Stimulated activated CD8-positive, alpha-beta memory T cell treated with anti-CD3 and anti-CD28 coated beads, Interleukin-2, amount 100 ng/mL, for 1 hour (primary cell): ENCODE measurements around the gene POC1A.
A peak's percentile ranks its signal among the peaks of the same experiment; 100 is the strongest.

Experiments
- DNase-seq, 2 donors: peaks; one replicate each; pipeline ENCODE4 v3.0.0-alpha.2; 2020; ENCODE audit warnings: low read depth in 2 of 2

Gene POC1A

DNA sequence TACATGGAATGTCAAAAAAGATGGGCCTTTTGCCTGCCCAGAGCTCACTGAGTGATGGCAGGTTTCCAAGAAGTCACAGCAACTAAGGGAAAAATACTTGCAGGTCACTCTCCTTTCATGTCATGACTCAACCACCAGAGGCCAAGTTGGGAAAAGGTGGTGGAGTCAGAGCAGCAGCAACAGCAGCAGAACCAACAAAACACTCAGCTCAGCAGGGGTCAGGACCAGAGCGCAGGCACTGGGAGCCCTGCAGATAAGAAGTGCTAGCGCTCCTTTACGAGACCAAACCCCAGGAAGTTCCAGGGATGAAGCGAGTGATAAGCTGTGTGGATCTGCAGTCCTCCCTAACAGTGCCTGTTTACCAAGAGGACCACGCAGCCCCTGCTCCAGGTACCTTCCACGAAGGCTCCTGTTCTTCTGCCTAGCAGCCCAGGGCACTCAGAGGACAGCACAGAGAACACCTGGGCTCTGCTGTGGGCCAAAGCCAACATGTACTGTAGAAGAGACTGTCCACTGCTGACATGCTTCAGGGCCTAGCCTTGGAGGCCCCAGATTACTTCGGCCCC, 26.0 kb downstream of the POC1A start:
- no peak for DNase-seq

DNA sequence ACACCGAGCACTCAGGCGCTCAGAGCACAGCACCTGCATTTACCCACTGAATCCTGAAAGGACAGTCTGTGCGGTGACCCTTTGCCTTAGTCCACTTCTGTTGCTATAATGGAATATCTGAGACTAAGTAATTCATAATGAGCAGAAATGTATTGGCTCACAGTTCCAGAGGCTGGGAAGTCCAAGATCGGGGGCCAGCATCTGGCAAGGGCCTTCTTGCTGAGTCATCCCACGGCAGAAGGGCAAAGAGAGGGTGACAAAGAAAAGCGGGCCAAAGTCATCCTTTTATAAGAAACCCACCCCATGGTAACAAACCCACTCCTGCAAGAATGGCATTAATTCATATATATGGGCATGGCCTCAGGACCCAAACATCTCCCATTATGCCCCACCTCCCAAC, 27.7 kb downstream of the POC1A start:
- DNase-seq, result no peak

DNA sequence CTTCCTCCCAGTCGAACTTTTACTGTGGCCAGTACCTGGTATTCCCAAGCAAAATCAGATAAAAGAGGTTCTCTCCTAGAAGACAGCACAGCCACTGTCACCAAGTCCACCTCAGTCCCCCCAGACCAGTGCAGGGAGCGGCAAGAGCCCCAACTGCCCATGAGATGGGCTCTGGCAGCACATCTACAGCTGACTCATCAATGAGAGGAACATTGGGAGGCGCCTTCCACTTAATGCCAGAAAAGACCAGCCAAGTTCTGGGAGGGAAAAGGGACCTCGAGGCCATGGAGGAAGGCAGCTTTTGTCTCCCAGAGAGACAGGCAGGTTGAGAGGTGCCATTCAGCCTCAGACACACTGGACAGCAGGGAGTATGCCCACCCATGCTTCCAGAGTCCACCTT, 28.2 kb downstream of the POC1A start:
- no peak for DNase-seq

DNA sequence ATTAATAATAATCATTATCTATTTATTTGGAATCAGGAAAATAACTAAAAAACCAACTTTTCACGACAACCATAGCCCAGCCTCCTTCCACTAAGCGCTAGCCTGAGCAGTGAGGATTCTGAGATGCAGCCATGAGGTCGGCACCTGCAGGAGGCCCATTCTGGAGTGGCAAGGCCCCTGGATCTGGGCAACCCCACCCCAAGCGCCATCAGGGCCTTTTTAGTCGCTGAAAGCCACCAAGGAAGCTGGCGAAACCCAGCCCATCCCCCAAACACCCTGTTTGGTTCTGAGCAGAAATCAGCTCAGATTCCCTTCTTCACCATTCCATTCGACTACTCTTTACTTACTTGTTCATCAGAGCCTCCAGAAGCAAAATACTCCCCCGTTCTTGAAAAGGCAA, 29.5 kb downstream of the POC1A start:
- DNase-seq, result no peak

DNA sequence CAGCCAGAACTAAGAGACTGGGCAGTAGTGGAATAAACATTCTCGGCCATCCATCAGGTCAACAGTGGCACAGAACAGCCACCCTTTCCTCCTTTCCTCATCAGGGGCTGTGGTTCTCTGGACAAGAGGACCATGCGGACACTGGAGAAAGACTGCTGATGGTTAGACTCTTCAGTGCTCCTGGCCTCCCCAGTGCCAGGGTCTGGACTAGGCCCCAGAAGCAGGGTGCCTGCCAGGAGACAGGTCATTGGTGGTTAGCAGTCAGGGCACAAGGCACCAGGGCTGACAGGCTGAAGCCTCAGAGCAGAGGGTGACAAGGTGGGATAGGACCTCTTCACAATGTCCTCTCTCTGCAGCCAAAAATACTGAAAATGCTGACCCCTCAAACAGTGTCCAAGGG, 30.1 kb downstream of the POC1A start:
- DNase-seq, result no peak

DNA sequence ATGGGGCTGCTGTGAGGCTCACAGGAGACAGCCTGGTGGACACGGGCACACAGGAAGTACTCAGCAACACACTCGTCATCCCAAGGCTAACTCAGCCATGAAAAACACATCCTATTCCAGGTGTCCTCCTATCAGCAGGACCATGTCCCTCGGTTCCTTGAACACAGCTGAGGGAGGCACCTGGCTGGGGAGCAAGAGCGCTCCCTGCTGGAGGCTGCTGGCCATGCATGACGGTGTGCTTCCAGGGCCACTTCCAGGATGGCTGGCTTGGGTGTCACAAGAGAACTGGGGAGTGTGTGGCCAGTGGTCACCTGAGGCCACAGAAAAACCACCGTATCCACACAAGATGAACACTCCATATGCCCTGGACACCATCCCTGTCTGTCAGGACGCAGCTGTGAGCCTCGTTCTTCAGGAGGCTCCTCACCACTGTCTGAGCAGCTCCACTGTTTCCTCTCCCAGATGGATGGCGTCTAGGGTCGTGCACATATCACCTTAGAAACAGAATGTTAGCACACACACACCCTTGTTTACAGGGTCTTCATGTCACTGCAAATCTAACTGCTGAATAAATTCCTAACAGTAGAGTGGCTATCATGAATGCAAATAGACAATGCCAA, 31.0 kb downstream of the POC1A start:
- peak; percentile 53 to 61 for DNase-seq

DNA sequence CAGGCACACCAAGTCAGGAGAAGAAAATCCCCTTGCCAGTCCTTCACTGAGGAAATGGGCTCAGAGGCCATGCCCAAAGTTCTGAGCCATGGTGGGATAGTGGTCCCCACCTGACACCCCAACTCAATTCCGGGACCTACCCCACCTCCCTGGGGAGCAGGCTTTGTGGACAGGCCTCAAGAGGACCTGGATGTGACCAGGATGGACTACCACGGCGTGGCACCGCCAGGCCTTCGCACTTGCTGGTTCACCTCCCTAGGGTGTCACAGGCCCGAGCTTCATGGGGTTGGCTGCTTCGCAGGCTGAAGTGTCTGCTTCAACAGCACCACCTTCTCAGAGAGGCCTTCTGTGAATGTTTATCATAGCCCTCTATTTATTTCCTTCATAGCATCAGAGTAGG, 31.7 kb downstream of the POC1A start:
- no peak for DNase-seq

DNA sequence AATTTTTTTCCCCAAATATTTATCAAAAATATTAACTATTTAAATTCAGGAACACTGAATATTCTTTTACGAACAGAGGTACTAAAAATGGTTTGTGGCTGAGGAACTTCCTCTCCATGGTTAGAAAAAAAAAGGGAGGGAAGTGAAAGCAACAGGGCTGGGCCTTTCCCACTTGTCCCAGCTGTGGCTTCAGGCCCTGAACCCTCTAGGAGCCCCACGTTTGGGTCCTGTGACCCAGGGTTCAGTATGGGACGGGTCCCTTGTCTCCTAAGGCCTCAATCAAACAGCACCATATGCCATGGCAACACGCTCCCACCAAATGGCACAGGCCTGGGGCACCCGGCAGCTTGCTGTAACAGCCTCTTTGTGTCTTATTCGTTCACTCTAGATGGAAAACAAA, 32.4 kb downstream of the POC1A start:
- no peak for DNase-seq

DNA sequence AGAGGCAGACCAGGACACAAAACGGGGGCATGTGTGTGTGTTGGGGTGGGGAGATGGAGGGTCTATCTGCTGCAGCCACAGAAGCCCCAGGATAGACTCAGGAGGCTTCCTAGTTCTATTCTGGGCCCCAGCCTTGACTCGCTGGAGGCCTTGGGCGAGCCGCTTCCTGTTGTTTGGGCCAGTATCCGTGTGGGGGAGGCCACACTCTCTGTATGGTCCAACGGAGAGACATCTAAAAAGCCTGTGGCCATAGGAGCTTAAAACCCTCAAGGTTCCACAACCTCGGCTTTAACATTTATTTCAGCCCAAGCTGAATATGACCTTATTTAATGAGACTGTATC, 32.8 kb downstream of the POC1A start:
- DNase-seq, result no peak

DNA sequence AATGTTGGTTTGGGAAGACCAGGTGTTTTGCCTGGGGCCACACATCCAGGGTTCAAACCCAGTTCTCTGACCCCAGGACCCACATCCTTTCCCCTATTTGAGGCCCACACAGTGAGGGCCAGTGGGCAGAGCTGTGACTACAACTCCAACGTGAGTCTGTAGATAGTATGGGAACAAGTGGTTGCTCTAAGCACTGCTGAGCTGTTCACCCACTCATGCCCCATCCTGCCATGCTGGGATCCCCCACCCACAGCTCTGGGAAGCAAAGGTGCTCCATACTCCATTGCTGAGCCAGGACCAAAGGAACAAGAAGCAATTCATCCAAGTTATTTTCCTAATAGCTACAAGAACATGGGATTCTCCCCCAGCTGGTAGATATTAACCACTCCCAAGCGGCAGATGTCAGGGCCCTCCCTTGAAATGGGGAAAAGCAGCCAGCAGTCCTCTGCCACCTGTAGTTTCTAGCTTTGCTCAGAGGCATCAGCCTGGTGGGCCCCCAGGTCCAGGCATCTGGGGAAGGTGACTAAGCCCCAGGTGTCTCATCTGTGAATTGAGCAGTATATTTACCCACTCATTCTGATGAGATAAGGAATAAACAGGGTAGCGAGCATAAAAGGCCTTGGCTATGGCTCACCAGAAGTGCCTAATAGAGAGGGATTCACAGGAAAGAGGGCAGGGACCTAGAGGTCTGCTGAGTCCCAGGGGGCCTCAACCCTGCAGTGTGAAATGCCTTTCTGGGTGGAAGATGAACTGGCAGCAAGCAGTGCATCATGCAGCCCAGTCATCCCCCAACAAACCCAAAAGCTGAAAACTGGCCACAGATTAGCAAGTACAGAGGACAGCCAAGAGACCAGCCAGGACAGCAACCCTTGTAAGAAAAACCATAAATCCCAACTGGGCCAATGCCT, 33.4 kb downstream of the POC1A start:
- DNase-seq, result no peak

DNA sequence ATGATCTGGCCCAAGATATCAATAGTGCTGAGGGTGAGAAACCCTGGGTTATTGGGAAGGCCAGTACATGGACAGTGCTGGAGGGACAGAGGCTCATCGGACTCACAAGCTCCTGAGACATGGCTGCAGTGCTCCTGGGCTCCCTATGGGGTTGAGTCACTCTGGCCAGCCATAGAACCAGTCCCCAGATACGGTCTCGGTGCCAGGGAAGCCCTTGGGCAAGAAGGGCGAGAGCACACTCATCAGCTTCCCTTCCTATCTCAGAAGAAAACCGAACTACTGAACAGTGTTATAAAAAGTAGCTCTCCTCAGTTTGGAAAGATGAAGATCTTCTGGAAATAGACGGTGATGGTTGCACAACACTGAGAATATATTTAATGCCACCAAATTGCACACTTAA, 34.4 kb downstream of the POC1A start:
- no peak for DNase-seq

DNA sequence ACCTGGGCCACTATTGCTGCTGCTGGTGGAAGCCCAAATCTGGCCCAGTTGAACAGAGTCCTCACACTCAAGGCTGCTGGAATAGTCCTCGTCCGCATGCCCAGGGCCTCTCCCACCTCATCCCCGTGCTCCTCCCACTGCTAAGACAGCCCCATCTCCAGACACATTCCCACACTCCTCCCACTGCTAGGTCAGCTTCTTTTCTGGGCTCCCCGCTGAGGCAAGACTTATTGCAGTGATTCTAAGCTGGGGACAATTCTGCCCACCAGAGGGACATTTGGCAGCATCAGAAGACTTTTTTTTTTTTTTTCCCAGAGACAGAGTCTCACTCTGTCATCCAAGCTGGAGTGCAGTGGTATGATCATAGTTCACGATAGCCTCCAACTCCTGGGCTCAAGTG, 35.1 kb downstream of the POC1A start:
- DNase-seq, result no peak

DNA sequence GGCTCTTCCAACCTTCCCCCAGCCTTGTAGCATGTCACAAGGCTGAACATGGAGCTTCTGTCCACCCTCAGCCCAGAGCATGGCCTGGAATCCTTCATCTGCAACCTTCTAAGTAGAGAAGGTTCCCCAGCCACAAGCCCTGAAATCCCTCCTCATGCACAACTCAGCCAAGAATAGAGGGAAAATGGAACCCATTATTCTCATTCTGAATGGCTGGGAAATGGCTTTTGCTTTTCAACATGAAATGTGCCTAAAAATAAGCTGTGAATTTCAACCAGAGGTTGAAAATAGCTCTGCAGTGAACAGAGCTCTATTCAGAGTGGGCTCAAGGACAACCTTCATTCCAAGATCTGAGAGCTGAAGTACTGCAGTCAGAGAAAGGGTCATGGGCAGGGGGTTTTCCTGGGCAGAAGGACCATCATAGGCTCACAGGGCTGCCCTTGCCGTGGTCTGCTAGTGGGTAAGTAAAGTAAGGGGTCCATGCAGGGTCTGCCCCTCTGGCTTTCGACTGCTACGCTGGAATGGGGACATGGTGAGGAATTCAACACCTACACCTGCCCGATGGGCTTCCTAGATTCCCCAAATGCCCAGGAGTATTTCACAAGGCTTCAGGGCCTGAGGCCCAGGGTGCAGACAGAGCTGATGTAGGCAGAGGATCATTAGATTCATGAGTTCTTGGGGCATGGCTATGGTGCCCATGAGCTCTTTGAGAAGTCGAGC, 35.9 kb downstream of the POC1A start:
- no peak for DNase-seq

DNA sequence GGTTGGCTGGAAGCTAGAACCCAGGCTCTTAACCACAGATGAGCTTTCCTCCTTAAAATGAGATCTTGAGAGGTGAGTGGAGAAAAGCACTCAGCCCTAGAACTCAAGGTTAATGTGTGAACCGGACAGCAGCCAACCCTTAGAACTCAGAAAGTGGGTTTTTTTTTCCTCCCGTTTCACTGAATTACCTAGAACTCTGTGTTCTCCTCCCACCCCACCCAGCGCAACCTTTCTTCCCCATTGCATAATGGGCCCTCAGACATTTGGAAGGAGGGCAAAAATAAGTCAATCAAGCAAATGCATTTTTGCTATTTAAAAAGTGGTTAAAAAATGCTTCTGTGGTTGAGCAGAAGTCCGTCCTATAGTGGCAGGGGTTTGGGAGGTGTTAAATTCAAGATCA, 36.7 kb downstream of the POC1A start:
- DNase-seq, result no peak

DNA sequence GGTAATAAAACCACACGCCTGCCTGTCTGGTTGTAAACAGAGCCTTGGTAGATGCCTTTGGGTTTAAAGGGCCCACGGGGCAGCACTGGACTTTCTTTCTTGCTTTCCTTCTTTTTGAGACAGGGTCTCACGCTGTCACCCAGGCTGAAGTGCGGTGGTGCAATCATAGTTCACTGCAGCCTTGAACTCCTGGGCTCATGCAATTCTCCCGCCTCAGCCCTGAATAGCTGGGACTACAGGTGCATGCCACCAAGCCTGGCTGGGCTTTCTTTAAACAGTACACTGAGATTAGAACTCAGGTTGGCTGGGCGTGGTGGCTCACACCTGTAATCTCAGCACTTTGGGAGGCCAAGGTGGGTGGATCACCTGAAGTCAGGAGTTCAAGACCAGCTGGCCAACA, 42.2 kb downstream of the POC1A start:
- DNase-seq, result no peak

DNA sequence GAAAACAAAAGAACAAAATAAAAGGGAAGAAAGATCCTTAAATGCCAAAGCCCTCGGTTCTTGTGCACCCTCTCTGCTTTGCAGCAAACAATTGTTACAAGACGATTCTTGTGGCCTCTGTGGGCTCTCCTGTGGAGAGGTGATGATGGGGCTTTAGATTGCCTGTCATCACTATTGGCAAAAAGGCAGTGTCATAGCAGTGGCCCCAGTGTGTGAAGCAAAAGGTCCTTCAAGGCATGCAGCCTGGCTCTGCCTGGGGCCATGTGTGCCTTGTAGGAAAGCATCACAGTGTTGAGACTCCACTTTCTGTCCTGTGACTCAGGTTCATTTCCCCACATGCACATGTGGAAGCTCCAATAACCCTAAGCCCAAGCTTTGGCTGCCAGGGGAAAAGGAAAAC, 43.7 kb downstream of the POC1A start:
- no peak for DNase-seq

DNA sequence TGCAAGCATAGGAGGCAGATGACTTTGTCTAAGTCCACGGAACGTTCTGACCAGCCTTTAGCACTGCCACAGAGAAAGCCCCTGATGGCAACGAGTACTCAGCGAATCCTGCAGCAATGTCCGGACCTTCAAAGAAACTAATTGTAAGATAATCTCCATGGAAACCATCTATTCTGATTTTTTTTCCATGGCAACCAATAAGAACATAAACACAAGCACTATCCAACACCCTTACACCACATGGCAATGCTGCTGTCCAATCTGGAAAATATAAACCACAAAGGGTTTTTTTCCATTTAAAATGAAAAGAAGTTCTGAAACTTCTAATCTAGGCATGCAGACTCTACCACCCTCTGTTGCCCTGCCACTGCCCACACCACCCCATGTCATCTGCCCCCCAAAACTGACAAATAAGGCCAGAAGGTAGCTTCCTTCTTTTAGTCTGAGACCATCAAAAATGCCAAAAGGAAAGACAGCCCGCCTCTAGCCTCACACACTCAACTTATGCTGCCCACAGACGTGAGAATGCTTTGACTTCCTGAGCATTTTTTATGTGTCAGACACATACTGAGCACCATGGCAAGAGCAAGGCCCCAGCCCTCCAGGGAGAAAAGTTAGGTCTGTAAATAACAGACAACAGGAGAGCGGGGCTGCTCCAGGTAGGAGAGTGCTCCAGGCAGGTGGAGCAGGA, 44.5 kb downstream of the POC1A start:
- no peak for DNase-seq

DNA sequence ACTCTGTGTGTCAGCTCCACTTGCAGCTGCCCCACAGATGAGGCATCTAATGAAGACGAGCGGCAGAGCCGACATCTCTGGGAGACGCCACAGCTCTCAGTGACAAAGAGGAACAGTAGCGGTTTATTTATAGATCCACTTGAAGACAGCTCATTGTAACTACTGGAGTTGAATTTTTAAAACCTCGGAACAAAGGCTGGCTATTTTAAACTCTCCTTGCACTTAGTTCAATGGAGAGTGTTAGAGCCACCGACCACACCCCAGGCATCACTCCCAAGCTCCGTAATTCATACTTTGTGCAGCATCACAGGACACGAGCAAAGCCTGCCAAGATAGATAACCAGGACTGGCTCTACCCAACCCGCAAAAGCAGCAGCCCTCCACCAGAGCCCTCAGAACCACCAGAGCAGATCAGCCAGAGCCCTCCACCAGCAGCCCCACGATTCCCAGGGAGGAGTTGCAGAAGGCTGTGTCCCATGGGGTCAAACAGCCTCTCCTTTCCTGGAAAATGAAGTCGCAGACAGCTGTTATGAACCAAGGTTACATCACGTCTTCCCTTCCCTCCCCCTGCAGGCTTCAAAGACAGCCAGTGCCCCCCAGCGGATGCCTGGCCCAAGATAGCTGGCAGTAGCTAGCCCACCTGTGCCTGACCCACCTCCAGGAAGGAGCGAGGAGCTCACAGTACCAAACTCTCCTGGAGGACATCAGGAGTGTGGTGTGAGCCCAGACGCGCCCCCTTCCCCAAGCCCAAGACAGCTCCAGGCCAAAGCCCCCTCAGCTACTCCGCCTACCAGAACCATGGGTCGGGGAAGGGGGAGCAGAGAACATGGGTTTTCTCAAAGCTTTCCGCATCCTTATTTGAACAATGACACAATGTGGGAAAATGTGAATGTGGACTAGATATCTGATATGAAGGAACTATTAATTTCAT, 45.7 kb downstream of the POC1A start:
- no peak for DNase-seq

DNA sequence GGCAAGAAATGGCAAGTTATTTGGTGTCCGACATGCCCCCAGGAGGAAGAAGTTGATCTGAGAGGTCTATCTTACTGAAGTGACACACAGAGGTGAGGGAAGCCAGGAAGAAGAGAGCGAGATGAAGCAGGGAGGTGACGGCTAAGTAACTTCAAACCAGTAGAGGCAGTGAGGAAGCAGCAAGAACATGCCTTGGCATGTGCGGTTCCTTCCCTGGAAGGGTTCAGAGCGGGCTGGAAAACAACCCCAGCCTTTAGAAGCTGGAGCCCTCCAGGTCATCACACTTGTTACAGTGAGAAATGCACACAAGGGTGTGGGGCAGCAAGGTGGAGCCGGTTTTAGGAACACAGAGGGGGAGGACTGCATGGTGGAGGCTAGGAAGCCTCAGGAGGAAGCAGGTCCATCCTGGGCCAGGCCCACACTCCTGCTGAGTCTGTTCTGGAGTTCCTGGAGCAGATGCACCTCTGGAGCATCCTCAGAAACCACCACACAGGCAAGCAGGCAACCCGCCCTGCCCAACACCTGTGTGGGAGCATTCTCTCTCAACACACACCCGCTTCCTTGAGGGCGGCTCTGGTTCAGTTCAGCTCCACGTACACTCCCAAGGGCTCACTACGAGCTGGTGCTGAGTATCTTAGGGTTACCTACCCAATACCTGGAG, 47.1 kb downstream of the POC1A start:
- no peak for DNase-seq
